Choroid plexus epithelial cell (primary cell): ENCODE results near the gene CHD6.
A peak's percentile ranks its signal among the peaks of the same experiment; 100 is the strongest.

Experiments used
- DNase-seq: peaks from one replicate; pipeline ENCODE4 v3.0.0-alpha.2; 2010; ENCODE audit warnings: low read depth
- H3K4me3 ChIP-seq: 2 replicates; pipeline ENCODE4 v1.5.1; 2011; ENCODE audit warnings: low read depth, mild to moderate bottlenecking, control low read depth, low read length, moderate library complexity
- TF ChIP-seq, protein P1 (sequence below): conservative IDR thresholded peaks from 2 replicates; pipeline ENCODE4 v1.5.1; 2011; ENCODE audit warnings: low read depth, mild to moderate bottlenecking, control low read depth, inconsistent platforms, low read length, moderate library complexity

CHD6 gene

GRCh38 chr20:41370176-41370575 is 248.0 kb downstream of the CHD6 start:
- TF ChIP-seq, protein P1, sequence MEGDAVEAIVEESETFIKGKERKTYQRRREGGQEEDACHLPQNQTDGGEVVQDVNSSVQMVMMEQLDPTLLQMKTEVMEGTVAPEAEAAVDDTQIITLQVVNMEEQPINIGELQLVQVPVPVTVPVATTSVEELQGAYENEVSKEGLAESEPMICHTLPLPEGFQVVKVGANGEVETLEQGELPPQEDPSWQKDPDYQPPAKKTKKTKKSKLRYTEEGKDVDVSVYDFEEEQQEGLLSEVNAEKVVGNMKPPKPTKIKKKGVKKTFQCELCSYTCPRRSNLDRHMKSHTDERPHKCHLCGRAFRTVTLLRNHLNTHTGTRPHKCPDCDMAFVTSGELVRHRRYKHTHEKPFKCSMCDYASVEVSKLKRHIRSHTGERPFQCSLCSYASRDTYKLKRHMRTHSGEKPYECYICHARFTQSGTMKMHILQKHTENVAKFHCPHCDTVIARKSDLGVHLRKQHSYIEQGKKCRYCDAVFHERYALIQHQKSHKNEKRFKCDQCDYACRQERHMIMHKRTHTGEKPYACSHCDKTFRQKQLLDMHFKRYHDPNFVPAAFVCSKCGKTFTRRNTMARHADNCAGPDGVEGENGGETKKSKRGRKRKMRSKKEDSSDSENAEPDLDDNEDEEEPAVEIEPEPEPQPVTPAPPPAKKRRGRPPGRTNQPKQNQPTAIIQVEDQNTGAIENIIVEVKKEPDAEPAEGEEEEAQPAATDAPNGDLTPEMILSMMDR, result no peak
- H3K4me3 ChIP-seq, result no peak overlapping the region
- DNase-seq, result no peak

GRCh38 chr20:41369673-41370072 is 248.5 kb downstream of the CHD6 start:
- TF ChIP-seq, protein P1, result no peak
- no peak overlapping the region for H3K4me3 ChIP-seq
- DNase-seq, result no peak

DNA sequence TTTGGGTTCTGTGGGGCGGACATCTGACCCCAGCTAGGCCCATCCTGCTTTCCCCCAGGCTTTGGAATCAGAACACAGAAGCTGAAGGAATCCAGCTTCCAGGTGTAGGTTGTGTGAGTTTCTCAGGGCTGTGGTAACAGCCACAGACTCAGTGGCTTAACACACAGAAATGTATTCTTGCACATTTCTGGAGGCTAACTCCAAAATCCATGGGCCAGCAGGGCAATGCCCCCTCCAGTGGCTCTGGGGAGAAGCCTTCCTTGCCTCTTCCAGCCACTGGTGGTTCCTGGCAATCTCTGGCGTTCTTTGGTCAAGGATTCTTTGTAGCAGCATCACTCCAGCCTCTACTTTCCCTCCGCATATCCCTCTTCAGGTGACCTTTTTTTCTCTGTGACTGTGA is 250.2 kb downstream of the CHD6 start:
- DNase-seq, result no peak
- TF ChIP-seq, protein P1, result no peak
- no peak overlapping the region for H3K4me3 ChIP-seq

DNA sequence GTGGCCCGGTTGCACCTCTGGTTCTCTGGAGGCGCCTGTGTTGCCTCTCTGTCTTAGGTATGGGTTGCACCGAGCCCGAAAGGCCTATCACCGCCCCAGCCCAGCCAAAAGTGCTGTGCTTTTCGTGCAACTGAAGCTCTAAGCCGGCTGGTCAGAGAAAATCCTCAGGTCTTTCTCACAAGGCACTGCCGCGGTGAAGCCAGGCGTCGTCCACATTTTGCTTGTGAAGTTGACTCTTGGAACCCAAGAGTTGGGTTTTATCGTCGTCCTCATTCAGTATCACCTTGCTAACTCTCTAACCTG is 250.8 kb downstream of the CHD6 start:
- no peak overlapping the region for H3K4me3 ChIP-seq
- TF ChIP-seq, protein P1, result no peak
- no peak for DNase-seq

GRCh38 chr20:41366546-41367392 is 251.4 kb downstream of the CHD6 start, which contains the start of gene EMILIN3:
Gene EMILIN3, minus strand, starts transcription at chr20:41366818. Its CDS starts 184 bp downstream, at chr20:41366634.
- TF ChIP-seq, protein P1, result no peak
- H3K4me3 ChIP-seq, result peak within 1 kb of the TSS; percentile 26
- DNase-seq, result no peak

GRCh38 chr20:41365777-41366545 is 252.2 kb downstream of the CHD6 start:
- TF ChIP-seq, protein P1, result no peak
- no peak overlapping the region for H3K4me3 ChIP-seq
- no peak for DNase-seq
